H9 (cell line): ENCODE data around the gene CILP2. TPM values are rescaled to one million over a fixed set of nuclear protein-coding genes. Genes with fewer than 3 reads are reported as not detected.
A peak's percentile ranks its signal among the peaks of the same experiment; 100 is the strongest.

Experiments
- DNase-seq: peaks from one replicate; pipeline ENCODE4 v3.0.0-alpha.2; 2017
- H2AFZ ChIP-seq: one replicate; pipeline ENCODE4 v1.6.1; 2013; ENCODE audit warnings: mild to moderate bottlenecking, low read length, control low read depth, moderate library complexity
- H2AK5ac ChIP-seq: 2 replicates; pipeline ENCODE4 v1.6.1; 2013; ENCODE audit warnings: low read length, control low read depth, mixed read lengths; ENCODE audit not compliant: insufficient read length
- H2BK120ac ChIP-seq: one replicate; pipeline ENCODE4 v1.6.1; 2013; ENCODE audit warnings: low read depth, mild to moderate bottlenecking, low read length, control low read depth, inconsistent platforms; ENCODE audit not compliant: poor library complexity, severe bottlenecking
- H2BK12ac ChIP-seq: 2 replicates; pipeline ENCODE4 v1.6.1; 2013; ENCODE audit warnings: low read length, control low read depth, mixed read lengths, low read depth; ENCODE audit not compliant: insufficient read length
- H2BK15ac ChIP-seq: 2 replicates; pipeline ENCODE4 v1.6.1; 2013; ENCODE audit warnings: low read depth, low read length, control low read depth
- H2BK20ac ChIP-seq: one replicate; pipeline ENCODE4 v1.6.1; 2013; ENCODE audit warnings: low read depth, mild to moderate bottlenecking, low read length, control low read depth, inconsistent platforms; ENCODE audit not compliant: poor library complexity, severe bottlenecking
- H2BK5ac ChIP-seq: 2 replicates; pipeline ENCODE4 v1.6.1; 2013; ENCODE audit warnings: low read length, control low read depth, mixed read lengths; ENCODE audit not compliant: insufficient read length
- H3K14ac ChIP-seq: 2 replicates; pipeline ENCODE4 v1.6.1; 2013; ENCODE audit warnings: low read length, control low read depth; ENCODE audit not compliant: insufficient read depth
- H3K18ac ChIP-seq: 2 replicates; pipeline ENCODE4 v1.6.1; 2013; ENCODE audit warnings: low read depth, mild to moderate bottlenecking, mixed read lengths, low read length, control low read depth; ENCODE audit not compliant: insufficient read length
- H3K23ac ChIP-seq: 2 replicates; pipeline ENCODE4 v1.6.1; 2013; ENCODE audit warnings: low read length, control low read depth, mixed read lengths, low read depth; ENCODE audit not compliant: insufficient read length
- H3K23me2 ChIP-seq: 2 replicates; pipeline ENCODE4 v1.6.1; 2013; ENCODE audit warnings: low read depth, mild to moderate bottlenecking, mixed read lengths, low read length, control low read depth; ENCODE audit not compliant: insufficient read length, poor library complexity, severe bottlenecking
- H3K27ac ChIP-seq: 2 replicates; pipeline ENCODE4 v1.5.1; 2013; ENCODE audit warnings: low read length, control low read depth, mixed read lengths, low read depth; ENCODE audit not compliant: insufficient read length
- H3K27me3 ChIP-seq: 2 replicates; pipeline ENCODE4 v1.6.1; 2013; ENCODE audit warnings: low read length, control low read depth, inconsistent platforms; ENCODE audit not compliant: insufficient read depth
- H3K4ac ChIP-seq: 2 replicates; pipeline ENCODE4 v1.6.1; 2013; ENCODE audit warnings: low read depth, mild to moderate bottlenecking, control low read depth, inconsistent platforms, low read length, moderate library complexity
- H3K4me1 ChIP-seq: 2 replicates; pipeline ENCODE4 v1.6.1; 2013; ENCODE audit warnings: low read length, control low read depth, inconsistent platforms; ENCODE audit not compliant: insufficient read depth
- H3K4me2 ChIP-seq: 2 replicates; pipeline ENCODE4 v1.6.1; 2013; ENCODE audit warnings: low read length, control low read depth, mixed read lengths; ENCODE audit not compliant: insufficient read length, insufficient read depth
- H3K56ac ChIP-seq: 2 replicates; pipeline ENCODE4 v1.6.1; 2013; ENCODE audit warnings: low read depth, mild to moderate bottlenecking, mixed read lengths, low read length, control low read depth; ENCODE audit not compliant: insufficient read length
- H3K79me1 ChIP-seq: 2 replicates; pipeline ENCODE4 v1.6.1; 2013; ENCODE audit warnings: low read depth, mild to moderate bottlenecking, moderate library complexity, low read length, control low read depth, inconsistent platforms; ENCODE audit not compliant: insufficient read depth, poor library complexity, severe bottlenecking
- H3K79me2 ChIP-seq: 2 replicates; pipeline ENCODE4 v1.6.1; 2013; ENCODE audit warnings: low read length, control low read depth, inconsistent platforms; ENCODE audit not compliant: insufficient read depth
- H3K9ac ChIP-seq: 2 replicates; pipeline ENCODE4 v1.6.1; 2013; ENCODE audit warnings: low read length, control low read depth, mixed read lengths; ENCODE audit not compliant: insufficient read length; ENCODE audit errors: extremely low read depth
- H3K9me3 ChIP-seq: one replicate; pipeline ENCODE4 v1.6.1; 2013; ENCODE audit warnings: low read depth, low read length, inconsistent platforms; ENCODE audit not compliant: control insufficient read depth
- H3T11ph ChIP-seq: one replicate; pipeline ENCODE4 v1.6.1; 2013; ENCODE audit warnings: mild to moderate bottlenecking, low read length, control low read depth, inconsistent platforms
- H4K20me1 ChIP-seq: one replicate; pipeline ENCODE4 v1.6.1; 2013; ENCODE audit not compliant: control insufficient read depth, insufficient read length, insufficient read depth
- H4K5ac ChIP-seq: 2 replicates; pipeline ENCODE4 v1.6.1; 2013; ENCODE audit warnings: low read depth, mild to moderate bottlenecking, mixed read lengths, low read length, control low read depth; ENCODE audit not compliant: insufficient read length
- H4K8ac ChIP-seq: replicated peaks from 2 replicates; pipeline ENCODE4 v1.6.1; 2013; ENCODE audit warnings: low read length, control low read depth, mixed read lengths, low read depth; ENCODE audit not compliant: insufficient read length
- H4K91ac ChIP-seq: 2 replicates; pipeline ENCODE4 v1.6.1; 2013; ENCODE audit warnings: low read depth, mild to moderate bottlenecking, moderate library complexity, mixed read lengths, low read length, control low read depth; ENCODE audit not compliant: insufficient read length
- H3K27ac Mint-ChIP-seq, 3 experiments: 2 replicates in 2 of 3; 3 replicates in 1 of 3; pipeline ENCODE4 v1.8.0; 2020 to 2021; ENCODE audit warnings: mixed read lengths in 3 of 3, mild to moderate bottlenecking in 1 of 3, moderate library complexity in 1 of 3
- H3K27me3 Mint-ChIP-seq: 2 replicates; pipeline ENCODE4 v1.8.0; 2021; ENCODE audit warnings: low read depth, mild to moderate bottlenecking, moderate library complexity, mixed read lengths
- H3K36me3 Mint-ChIP-seq, 3 experiments: 2 replicates in 2 of 3; 3 replicates in 1 of 3; pipeline ENCODE4 v1.8.0; 2020 to 2021; ENCODE audit warnings: low read depth in 3 of 3, mixed read lengths in 3 of 3; ENCODE audit not compliant: insufficient read depth in 1 of 3
- H3K4me1 Mint-ChIP-seq, 2 experiments: 2 replicates each; pipeline ENCODE4 v1.8.0; 2020; ENCODE audit warnings: mixed read lengths in 2 of 2
- H3K4me3 Mint-ChIP-seq, 2 experiments: 2 replicates in 1 of 2; 3 replicates in 1 of 2; pipeline ENCODE4 v1.8.0; 2020 to 2021; ENCODE audit warnings: mild to moderate bottlenecking in 2 of 2, mixed read lengths in 2 of 2, moderate library complexity in 1 of 2
- H3K9me3 Mint-ChIP-seq, 2 experiments: 2 replicates in 1 of 2; 3 replicates in 1 of 2; pipeline ENCODE4 v1.8.0; 2020; ENCODE audit warnings: mild to moderate bottlenecking in 2 of 2, mixed read lengths in 2 of 2, moderate library complexity in 1 of 2
- WGBS: extraction: QIAGEN DNeasy Blood & Tissue Kit; methylation state at CpG from one replicate; pipeline ENCODE4 v1.1.7; 2013; ENCODE audit warnings: missing lambda C conversion rate, low lambda C conversion rate, mixed read lengths; ENCODE audit not compliant: insufficient read length; ENCODE audit errors: extremely low coverage; 5-methylcytosine and 5-hydroxymethylcytosine counted together
- total RNA-seq: library from RNA; stranded (reverse); gene quantifications from 2 replicates; pipeline ENCODE4 v1.2.1, GENCODE V29; 2021
- TF ChIP-seq, protein P1 (sequence below): fragments of 200-600 bp; sonication (generic); conservative IDR thresholded peaks from 3 replicates; pipeline ENCODE4 v1.8.0; 2021; ENCODE audit warnings: antibody characterized with exemption, mild to moderate bottlenecking

CILP2 gene
- total RNA-seq, 1 experiment from 2014 or later, result 6.4 TPM

DNA sequence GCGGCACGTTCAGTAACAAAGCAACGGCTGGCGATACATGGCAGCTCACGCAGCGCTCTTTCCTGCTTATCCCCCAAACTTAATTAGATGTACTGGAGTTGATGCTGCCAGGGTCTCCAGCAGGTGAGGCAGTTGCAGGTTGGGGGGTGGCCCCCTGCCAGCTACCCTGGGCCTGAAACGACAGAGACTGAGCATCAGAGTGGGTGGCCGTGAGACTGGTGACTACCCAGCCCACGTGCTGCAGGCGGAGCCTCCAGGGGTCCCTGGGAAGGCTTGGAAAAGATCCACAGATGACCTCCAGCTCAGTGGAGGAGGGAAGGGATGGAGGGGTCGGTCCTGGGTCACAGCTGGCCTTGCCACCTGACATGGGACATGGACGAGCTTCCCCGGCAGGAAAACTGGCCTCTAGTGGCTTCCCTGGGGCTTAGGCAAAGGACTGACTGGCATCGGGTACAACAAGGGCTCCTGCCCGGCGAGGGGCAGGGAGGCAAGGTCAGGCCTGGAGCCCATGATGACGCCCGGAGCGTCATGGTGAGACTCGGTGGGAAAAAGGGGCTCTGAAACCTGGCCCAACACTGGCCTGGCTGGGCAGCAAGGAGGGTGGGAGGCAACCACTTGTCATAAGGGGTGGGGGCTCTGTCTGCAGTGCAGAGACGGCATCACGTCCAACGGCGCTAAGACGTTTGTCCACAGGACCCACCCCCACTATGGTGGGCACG lies 24.0 kb downstream of the CILP2 start:
- Histone ChIP-seq H3K18ac (no peak overlapping the region), H4K20me1 (no peaks in the 10 kb centered on the region), H2BK5ac (no peak overlapping the region), H2BK20ac (no peak overlapping the region), H3K9ac (no peak overlapping the region), H4K5ac (no peak overlapping the region), H3K79me1 (no peaks in the 10 kb centered on the region), H3K9me3 (no peaks in the 10 kb centered on the region), H3K4me2 (no peak overlapping the region), H3K4ac (no peak overlapping the region), H3K23me2 (no peaks in the 10 kb centered on the region), H3K56ac (no peak overlapping the region), H2BK12ac (no peak overlapping the region), H3T11ph (no peak overlapping the region), H3K79me2 (no peaks in the 10 kb centered on the region), H3K23ac (no peak overlapping the region), H2AFZ (no peak overlapping the region), H4K91ac (no peak overlapping the region), H3K27me3 (no peaks in the 10 kb centered on the region), H3K27ac (no peak overlapping the region), H3K4me1 (no peaks in the 10 kb centered on the region; the same call in 1 of the 2 replicates), H2BK15ac (no peak overlapping the region), H2BK120ac (no peak overlapping the region), H2AK5ac (no peak overlapping the region), H4K8ac (no peak overlapping the region), H3K14ac (no peak overlapping the region)
- TF ChIP-seq, protein P1, sequence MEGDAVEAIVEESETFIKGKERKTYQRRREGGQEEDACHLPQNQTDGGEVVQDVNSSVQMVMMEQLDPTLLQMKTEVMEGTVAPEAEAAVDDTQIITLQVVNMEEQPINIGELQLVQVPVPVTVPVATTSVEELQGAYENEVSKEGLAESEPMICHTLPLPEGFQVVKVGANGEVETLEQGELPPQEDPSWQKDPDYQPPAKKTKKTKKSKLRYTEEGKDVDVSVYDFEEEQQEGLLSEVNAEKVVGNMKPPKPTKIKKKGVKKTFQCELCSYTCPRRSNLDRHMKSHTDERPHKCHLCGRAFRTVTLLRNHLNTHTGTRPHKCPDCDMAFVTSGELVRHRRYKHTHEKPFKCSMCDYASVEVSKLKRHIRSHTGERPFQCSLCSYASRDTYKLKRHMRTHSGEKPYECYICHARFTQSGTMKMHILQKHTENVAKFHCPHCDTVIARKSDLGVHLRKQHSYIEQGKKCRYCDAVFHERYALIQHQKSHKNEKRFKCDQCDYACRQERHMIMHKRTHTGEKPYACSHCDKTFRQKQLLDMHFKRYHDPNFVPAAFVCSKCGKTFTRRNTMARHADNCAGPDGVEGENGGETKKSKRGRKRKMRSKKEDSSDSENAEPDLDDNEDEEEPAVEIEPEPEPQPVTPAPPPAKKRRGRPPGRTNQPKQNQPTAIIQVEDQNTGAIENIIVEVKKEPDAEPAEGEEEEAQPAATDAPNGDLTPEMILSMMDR, result no peak
- DNase-seq, result no peak
- H3K4me1 Mint-ChIP-seq, result peaks cover 5 to 9% of the 10 kb centered on the region in 2 experiments
- no peak overlapping the region; a peak in 1 of 5 replicates for H3K4me3 Mint-ChIP-seq
- WGBS, result no CpG with 5 or more reads among the region's 26 CpGs
- H3K36me3 Mint-ChIP-seq, result peaks cover 0 to 8% (median 8%) of the 10 kb centered on the region in 3 experiments; a peak in 6 of 7 replicates
- H3K27ac Mint-ChIP-seq, result peak overlapping the region in 1 of 3 experiments; percentile 64; a peak in 2 of 7 replicates
- H3K9me3 Mint-ChIP-seq, result no peaks in the 10 kb centered on the region
- no peaks in the 10 kb centered on the region for H3K27me3 Mint-ChIP-seq
